ENCODE results near the gene SLC25A10.
A peak's percentile ranks its signal among the peaks of the same experiment; 100 is the strongest.

Gene SLC25A10

DNA sequence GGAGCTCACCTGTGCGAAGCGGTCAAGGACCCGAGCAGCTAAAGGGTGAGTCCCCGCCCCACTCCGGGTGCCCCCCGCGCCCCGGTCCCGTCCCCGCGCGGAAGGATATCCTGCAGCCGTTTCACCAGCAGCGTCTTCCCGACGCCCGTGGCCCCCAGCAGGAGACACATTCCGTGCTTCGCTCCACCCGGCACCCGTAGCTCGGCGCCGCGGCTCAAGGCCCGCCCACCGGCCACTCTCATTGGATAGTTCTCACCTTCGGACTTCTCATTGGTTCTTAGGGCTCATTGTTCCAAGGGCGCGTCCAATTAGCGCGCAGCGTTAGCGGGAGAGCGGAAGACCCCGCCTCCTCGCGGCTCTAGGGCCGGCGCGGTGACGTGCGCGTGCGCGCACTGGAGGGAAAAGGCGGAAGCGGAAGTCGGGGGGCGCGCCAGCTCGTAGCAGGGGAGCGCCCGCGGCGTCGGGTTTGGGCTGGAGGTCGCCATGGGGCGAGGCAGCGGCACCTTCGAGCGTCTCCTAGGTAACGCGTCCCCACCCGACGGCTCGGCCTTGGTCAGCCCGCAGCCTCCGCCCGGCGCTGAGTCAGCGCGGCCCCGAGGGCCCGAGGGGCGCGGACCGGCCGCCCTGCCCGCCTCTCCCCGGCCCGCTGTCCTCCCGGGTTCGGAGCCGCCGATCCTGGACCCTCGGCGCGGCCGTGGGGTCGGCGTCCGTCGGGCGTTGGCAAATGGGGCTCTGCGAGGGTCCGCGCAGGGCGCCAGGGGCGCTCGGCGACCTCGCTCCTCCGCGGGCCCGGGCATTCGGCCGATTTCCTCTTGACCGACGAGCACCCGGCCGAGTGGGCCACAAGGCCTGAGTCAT is 28.3 kb upstream of the SLC25A10 start, which contains the start of the genes ARL16 and HGS (continued):
- TF ChIP-seq, protein P1, sequence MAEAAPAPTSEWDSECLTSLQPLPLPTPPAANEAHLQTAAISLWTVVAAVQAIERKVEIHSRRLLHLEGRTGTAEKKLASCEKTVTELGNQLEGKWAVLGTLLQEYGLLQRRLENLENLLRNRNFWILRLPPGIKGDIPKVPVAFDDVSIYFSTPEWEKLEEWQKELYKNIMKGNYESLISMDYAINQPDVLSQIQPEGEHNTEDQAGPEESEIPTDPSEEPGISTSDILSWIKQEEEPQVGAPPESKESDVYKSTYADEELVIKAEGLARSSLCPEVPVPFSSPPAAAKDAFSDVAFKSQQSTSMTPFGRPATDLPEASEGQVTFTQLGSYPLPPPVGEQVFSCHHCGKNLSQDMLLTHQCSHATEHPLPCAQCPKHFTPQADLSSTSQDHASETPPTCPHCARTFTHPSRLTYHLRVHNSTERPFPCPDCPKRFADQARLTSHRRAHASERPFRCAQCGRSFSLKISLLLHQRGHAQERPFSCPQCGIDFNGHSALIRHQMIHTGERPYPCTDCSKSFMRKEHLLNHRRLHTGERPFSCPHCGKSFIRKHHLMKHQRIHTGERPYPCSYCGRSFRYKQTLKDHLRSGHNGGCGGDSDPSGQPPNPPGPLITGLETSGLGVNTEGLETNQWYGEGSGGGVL (tag by site-specific recombination; IDR thresholded peaks at IDR 0.05), result no peak
- TF ChIP-seq, protein P2, sequence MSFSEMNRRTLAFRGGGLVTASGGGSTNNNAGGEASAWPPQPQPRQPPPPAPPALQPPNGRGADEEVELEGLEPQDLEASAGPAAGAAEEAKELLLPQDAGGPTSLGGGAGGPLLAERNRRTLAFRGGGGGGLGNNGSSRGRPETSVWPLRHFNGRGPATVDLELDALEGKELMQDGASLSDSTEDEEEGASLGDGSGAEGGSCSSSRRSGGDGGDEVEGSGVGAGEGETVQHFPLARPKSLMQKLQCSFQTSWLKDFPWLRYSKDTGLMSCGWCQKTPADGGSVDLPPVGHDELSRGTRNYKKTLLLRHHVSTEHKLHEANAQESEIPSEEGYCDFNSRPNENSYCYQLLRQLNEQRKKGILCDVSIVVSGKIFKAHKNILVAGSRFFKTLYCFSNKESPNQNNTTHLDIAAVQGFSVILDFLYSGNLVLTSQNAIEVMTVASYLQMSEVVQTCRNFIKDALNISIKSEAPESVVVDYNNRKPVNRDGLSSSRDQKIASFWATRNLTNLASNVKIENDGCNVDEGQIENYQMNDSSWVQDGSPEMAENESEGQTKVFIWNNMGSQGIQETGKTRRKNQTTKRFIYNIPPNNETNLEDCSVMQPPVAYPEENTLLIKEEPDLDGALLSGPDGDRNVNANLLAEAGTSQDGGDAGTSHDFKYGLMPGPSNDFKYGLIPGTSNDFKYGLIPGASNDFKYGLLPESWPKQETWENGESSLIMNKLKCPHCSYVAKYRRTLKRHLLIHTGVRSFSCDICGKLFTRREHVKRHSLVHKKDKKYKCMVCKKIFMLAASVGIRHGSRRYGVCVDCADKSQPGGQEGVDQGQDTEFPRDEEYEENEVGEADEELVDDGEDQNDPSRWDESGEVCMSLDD (tag by site-specific recombination; IDR thresholded peaks at IDR 0.05), result peak; percentile 96
- TF ChIP-seq, protein P3, sequence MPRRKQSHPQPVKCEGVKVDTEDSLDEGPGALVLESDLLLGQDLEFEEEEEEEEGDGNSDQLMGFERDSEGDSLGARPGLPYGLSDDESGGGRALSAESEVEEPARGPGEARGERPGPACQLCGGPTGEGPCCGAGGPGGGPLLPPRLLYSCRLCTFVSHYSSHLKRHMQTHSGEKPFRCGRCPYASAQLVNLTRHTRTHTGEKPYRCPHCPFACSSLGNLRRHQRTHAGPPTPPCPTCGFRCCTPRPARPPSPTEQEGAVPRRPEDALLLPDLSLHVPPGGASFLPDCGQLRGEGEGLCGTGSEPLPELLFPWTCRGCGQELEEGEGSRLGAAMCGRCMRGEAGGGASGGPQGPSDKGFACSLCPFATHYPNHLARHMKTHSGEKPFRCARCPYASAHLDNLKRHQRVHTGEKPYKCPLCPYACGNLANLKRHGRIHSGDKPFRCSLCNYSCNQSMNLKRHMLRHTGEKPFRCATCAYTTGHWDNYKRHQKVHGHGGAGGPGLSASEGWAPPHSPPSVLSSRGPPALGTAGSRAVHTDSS (tag by site-specific recombination; IDR thresholded peaks at IDR 0.05), result no peak
- TF ChIP-seq TCF7L2 (IDR thresholded peaks at IDR 0.05; ENCODE audit: borderline replicate concordance, low read depth, low read length) (no peak), ZNF664 (tag by site-specific recombination; IDR thresholded peaks at IDR 0.05) (no peak), KLF16 (tag by site-specific recombination; IDR thresholded peaks at IDR 0.05) (peak; percentile 92; the same call in 1 of the 2 replicates), ZBTB48 (tag by site-specific recombination; IDR thresholded peaks at IDR 0.05) (no peak), ZNF394 (tag by site-specific recombination; IDR thresholded peaks at IDR 0.05; ENCODE audit: borderline replicate concordance) (no peak), ZNF791 (tag by site-specific recombination; IDR thresholded peaks at IDR 0.05) (no peak), SP3 (tag by site-specific recombination; IDR thresholded peaks at IDR 0.05) (peak; percentile 92), HOXD13 (CRISPR knock-in tag; IDR thresholded peaks at IDR 0.05; ENCODE audit: borderline replicate concordance) (no peak), OVOL3 (tag by site-specific recombination; IDR thresholded peaks at IDR 0.05) (no peak), BCL11A (tag by site-specific recombination; IDR thresholded peaks at IDR 0.05; ENCODE audit: low read depth) (no peak), ZNF214 (tag by site-specific recombination; IDR thresholded peaks at IDR 0.05; ENCODE audit: borderline replicate concordance) (no peak), ZNF776 (tag by site-specific recombination; IDR thresholded peaks at IDR 0.05; ENCODE audit: borderline replicate concordance) (no peak), ZNF366 (tag by site-specific recombination; conservative IDR thresholded peaks at IDR 0.05) (no peak), ZNF404 (tag by site-specific recombination; IDR thresholded peaks at IDR 0.05) (no peak), ZSCAN5A (tag by site-specific recombination; IDR thresholded peaks at IDR 0.05) (no peak), ZNF140 (tag by site-specific recombination; IDR thresholded peaks at IDR 0.05) (no peak), MYNN (tag by site-specific recombination; IDR thresholded peaks at IDR 0.05; ENCODE audit: borderline replicate concordance) (no peak), ZNF133 (tag by site-specific recombination; IDR thresholded peaks at IDR 0.05) (no peak)
- TF ChIP-seq, protein P4, sequence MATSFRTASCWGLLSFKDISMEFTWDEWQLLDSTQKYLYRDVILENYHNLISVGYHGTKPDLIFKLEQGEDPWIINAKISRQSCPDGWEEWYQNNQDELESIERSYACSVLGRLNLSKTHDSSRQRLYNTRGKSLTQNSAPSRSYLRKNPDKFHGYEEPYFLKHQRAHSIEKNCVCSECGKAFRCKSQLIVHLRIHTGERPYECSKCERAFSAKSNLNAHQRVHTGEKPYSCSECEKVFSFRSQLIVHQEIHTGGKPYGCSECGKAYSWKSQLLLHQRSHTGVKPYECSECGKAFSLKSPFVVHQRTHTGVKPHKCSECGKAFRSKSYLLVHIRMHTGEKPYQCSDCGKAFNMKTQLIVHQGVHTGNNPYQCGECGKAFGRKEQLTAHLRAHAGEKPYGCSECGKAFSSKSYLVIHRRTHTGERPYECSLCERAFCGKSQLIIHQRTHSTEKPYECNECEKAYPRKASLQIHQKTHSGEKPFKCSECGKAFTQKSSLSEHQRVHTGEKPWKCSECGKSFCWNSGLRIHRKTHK (tag by site-specific recombination; IDR thresholded peaks at IDR 0.05), result no peak
- TF ChIP-seq, protein P5, sequence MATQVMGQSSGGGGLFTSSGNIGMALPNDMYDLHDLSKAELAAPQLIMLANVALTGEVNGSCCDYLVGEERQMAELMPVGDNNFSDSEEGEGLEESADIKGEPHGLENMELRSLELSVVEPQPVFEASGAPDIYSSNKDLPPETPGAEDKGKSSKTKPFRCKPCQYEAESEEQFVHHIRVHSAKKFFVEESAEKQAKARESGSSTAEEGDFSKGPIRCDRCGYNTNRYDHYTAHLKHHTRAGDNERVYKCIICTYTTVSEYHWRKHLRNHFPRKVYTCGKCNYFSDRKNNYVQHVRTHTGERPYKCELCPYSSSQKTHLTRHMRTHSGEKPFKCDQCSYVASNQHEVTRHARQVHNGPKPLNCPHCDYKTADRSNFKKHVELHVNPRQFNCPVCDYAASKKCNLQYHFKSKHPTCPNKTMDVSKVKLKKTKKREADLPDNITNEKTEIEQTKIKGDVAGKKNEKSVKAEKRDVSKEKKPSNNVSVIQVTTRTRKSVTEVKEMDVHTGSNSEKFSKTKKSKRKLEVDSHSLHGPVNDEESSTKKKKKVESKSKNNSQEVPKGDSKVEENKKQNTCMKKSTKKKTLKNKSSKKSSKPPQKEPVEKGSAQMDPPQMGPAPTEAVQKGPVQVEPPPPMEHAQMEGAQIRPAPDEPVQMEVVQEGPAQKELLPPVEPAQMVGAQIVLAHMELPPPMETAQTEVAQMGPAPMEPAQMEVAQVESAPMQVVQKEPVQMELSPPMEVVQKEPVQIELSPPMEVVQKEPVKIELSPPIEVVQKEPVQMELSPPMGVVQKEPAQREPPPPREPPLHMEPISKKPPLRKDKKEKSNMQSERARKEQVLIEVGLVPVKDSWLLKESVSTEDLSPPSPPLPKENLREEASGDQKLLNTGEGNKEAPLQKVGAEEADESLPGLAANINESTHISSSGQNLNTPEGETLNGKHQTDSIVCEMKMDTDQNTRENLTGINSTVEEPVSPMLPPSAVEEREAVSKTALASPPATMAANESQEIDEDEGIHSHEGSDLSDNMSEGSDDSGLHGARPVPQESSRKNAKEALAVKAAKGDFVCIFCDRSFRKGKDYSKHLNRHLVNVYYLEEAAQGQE (tag by site-specific recombination; IDR thresholded peaks at IDR 0.05), result no peak
- TF ChIP-seq, protein P6, sequence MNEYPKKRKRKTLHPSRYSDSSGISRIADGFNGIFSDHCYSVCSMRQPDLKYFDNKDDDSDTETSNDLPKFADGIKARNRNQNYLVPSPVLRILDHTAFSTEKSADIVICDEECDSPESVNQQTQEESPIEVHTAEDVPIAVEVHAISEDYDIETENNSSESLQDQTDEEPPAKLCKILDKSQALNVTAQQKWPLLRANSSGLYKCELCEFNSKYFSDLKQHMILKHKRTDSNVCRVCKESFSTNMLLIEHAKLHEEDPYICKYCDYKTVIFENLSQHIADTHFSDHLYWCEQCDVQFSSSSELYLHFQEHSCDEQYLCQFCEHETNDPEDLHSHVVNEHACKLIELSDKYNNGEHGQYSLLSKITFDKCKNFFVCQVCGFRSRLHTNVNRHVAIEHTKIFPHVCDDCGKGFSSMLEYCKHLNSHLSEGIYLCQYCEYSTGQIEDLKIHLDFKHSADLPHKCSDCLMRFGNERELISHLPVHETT (tag by site-specific recombination; IDR thresholded peaks at IDR 0.05), result peak; percentile 84
